ENCODE measurements around the gene FOCAD.

Gene FOCAD

DNA sequence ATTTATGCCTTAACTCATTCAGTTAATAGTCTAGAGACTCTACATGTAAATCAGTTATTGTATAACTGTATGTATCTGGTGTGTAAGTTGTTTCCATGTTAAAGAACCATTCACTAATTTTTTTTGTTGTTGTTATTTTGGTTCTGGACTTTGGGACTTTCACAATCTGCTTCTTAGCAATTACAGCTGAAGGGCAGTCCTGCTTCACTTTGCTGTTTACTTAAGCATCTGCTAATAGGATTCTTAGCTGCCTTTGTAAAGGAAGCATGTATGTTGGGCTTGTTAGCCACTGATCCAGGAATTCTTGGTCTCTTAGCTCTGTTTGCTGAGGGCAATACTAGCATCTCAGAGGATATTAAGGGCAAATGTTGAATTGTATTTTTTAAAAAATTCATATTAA is 97.0 kb downstream of the FOCAD start:
- DNase-seq (ENCODE audit: low read depth): no peak
- H3K4me3 ChIP-seq (ENCODE audit: control insufficient read depth, low read depth, low read length): no peak overlapping the region
- TF ChIP-seq CTCF (IDR thresholded peaks at IDR 0.05; ENCODE audit: control insufficient read depth, insufficient read depth, low read depth, low read length, missing control alignments): no peak

- no peak for DNase-seq (ENCODE audit: low read depth)
- no peak for TF ChIP-seq CTCF (IDR thresholded peaks at IDR 0.05; ENCODE audit: control insufficient read depth, insufficient read depth, low read depth, low read length, missing control alignments)
- no peak overlapping the region for H3K4me3 ChIP-seq (ENCODE audit: control insufficient read depth, low read depth, low read length)
Observed at GRCh38 chr9:20782289-20782688, 98.2 kb downstream of the FOCAD start.

DNA sequence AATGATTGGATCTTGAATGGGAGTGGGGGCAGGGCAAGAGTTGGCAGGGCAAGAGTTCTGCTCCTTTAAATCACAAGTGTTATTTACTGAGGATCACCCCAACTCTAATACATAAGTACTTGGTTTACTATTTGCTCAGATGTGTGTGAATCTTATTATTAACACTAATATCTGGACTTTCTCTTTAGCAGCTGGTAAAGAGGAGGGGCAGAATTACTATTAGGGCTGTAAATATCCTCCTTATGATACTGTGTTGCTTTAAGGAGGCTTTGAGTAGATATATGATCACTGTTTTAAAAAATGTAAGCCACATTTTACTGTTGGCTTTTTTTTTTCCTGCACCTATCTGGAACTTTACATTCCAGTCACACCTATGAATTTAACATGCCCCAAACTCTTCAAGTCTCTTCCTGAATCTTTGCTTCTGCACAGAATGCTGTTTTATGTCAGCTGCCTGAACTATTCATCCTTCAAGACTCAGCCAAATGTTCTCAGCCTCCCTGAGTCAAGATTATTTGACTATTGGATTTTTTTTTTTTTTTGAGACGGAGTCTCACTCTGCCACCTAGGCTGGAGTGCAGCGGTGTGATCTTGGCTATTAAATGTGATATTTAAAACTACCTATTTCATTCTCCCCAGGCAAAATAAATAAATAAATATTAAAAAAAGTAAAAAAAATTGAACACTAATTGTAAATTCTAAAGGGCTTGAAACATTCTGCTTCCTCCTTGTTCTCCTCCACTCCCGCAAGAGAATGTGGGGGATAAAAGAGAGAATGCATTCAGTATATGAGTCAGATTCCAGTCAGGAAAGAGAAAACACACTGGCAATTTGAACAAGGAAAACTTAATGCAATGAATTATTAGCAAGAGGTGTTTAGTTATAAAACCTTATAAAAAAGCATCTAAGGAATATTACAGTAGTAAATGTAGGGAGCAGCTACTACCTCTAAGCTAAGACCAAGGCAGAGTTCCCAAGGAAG is 99.3 kb downstream of the FOCAD start:
- DNase-seq (ENCODE audit: low read depth): no peak
- TF ChIP-seq CTCF (IDR thresholded peaks at IDR 0.05; ENCODE audit: control insufficient read depth, insufficient read depth, low read depth, low read length, missing control alignments): no peak
- H3K4me3 ChIP-seq (ENCODE audit: control insufficient read depth, low read depth, low read length): no peak overlapping the region

- H3K4me3 ChIP-seq (ENCODE audit: control insufficient read depth, low read depth, low read length): no peak overlapping the region
- TF ChIP-seq CTCF (IDR thresholded peaks at IDR 0.05; ENCODE audit: control insufficient read depth, insufficient read depth, low read depth, low read length, missing control alignments): no peak
- DNase-seq (ENCODE audit: low read depth): no peak
Observed at GRCh38 chr9:20784196-20784595, 100.1 kb downstream of the FOCAD start.

DNA sequence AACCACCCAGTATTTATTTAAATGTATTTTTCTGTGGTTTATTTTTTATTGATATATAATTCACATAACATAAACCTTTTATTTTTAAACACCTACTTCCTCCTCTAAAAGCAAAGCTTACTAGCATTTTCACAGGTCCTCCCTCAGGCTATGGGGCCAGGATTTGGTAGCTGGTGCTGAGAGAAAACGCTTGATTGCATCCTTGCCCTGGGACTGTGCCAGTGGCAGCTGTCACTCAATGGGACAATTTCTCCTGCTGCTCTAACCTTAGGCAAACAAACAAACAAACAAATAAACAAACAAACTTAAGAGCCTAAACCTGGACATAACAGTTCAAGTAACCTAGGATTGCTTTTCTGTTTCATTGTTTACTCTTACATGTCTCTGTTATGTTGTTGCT is 102.7 kb downstream of the FOCAD start:
- DNase-seq (ENCODE audit: low read depth): no peak
- H3K4me3 ChIP-seq (ENCODE audit: control insufficient read depth, low read depth, low read length): no peak overlapping the region
- no peak for TF ChIP-seq CTCF (IDR thresholded peaks at IDR 0.05; ENCODE audit: control insufficient read depth, insufficient read depth, low read depth, low read length, missing control alignments)

- H3K4me3 ChIP-seq (ENCODE audit: control insufficient read depth, low read depth, low read length): no peak overlapping the region
- no peak for DNase-seq (ENCODE audit: low read depth)
- TF ChIP-seq CTCF (IDR thresholded peaks at IDR 0.05; ENCODE audit: control insufficient read depth, insufficient read depth, low read depth, low read length, missing control alignments): no peak
Observed at GRCh38 chr9:20788526-20789451, 104.7 kb downstream of the FOCAD start.

Data from AG09309 (cell line).